HT-29 (cell line): Measurements from ENCODE around the gene ADAMTS9. TPM values are rescaled to one million over a fixed set of nuclear protein-coding genes. Genes with fewer than 3 reads are reported as not detected.

ENCODE experiments used
- DNase-seq: peaks from one replicate; pipeline ENCODE4 v3.0.0-alpha.2; 2015; ENCODE audit warnings: low spot score
- small RNA-seq: library from RNA; depleted of rRNA; stranded (forward); fragments of <200 nt; gene quantifications from one replicate; pipeline ENCODE3, GENCODE V24; 2014
- total RNA-seq: library from RNA; depleted of rRNA; stranded (reverse); fragments of >200 nt; shearing (Covaris generic); gene quantifications from 2 replicates; pipeline ENCODE4 v1.2.3, GENCODE V29; 2014

Gene ADAMTS9
- total RNA-seq, 1 experiment from 2014 or later, result 0.05 TPM

DNA sequence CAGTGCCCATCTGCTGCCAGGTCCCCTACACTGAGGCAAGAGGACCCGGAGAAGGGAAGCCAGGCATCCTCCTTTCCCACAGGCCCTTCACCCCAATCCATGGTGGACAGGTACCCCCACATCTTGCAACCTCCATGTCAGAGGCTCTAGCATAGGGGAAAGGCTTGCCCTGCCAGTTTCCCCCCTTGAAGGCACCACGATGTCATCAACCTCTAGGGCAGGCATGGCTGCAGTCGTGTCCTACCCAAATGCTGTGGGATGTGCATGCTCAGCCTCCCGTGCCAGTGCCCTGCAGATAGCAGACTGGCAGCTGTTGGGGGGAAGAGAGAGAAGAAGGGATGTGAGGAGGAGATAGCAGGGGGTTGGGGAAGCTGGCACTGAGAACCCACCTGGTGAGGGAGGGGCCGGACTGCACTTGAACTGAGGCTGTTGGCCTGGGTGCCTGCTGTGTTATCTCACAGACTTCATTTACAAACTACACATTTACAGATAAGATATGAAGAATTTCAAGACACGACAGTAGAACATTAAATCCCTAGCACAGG lies 197.5 kb downstream of the ADAMTS9 start:
- DNase-seq, result no peak

- peak; percentile 24 for DNase-seq
Measured at GRCh38 chr3:64489361-64490044, 198.3 kb downstream of the ADAMTS9 start.

GRCh38 chr3:64488939-64489338 lies 198.9 kb downstream of the ADAMTS9 start:
- DNase-seq, result no peak

DNA sequence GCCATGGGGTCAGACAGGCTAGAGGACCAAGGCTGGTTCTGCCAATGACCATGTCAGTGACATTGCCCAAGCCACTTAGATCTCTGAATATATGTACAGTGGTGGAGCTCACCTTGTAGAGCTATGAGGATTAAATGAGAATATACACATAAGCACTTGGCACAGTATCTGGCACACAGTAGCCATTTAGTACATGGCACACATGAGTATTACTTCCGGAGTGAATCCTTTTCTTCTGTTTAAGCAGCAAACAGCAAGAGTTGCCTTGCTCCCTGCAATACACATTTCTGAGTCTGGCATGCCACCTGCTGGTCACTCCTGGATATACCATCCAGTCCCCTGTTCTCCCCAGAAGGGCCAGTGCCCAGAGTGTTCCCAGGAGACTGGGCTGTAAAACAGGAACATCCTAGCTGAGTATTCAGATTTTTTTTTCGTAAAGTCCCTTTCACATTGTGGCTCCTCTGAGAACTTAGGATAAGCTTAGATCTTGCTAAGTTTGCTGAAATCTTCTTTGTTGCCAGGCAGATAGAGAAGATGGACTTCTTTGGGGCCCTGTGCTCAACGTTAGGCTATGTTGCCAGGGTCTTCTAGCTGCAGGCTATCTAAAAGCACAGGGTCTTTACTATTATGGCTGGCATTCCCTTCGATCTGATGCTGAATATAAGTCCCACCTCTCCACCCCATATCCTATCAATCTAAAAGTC lies 203.4 kb downstream of the ADAMTS9 start:
- peak; percentile 67 for DNase-seq

GRCh38 chr3:64483467-64483866 lies 204.3 kb downstream of the ADAMTS9 start:
- no peak for DNase-seq

DNA sequence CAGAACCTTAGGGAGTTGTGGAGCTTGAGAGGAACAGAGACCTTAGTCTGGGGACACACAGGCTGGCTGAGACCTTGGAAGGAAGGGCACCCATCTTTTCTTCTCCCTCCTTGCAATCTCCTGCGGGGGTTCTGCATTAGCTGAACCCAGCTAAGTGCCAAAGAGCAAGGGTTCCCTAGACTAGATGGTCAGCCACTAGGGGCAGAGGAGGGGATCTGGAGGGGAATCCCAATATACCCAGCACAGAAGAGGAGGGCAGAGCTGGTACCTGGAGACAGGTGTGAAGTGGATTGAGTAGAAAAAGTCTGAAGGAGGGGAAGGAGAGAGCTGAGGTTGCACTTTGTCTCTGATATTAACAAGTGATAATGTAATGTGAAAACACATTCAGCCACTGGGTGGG lies 212.8 kb downstream of the ADAMTS9 start:
- DNase-seq, result no peak

GRCh38 chr3:64473466-64473865 lies 214.3 kb downstream of the ADAMTS9 start:
- DNase-seq, result no peak

- no peak for DNase-seq
Measured at GRCh38 chr3:64470436-64470835, 217.4 kb downstream of the ADAMTS9 start.

- DNase-seq, result no peak
Measured at GRCh38 chr3:64467255-64467944, 220.4 kb downstream of the ADAMTS9 start.

Small RNA genes lying within 50 kb of the gene (small RNA-seq; reads per million reads assigned to genes)
- gene RNU6-739P, result not detected
